Measurements from ENCODE around the gene PARS2. TPM values are rescaled to one million over a fixed set of nuclear protein-coding genes. Genes with fewer than 3 reads are reported as not detected.

PARS2 gene
- total and polyA plus RNA-seq, 2 of the 4 experiments (the other 2 are of a cell fraction) = 3.4 to 6.3 TPM

GRCh38 chr1:54710434-54710833 lies 53.9 kb downstream of the PARS2 start:
- no peak overlapping the region for H2BK15ac ChIP-seq (ENCODE audit: low read depth, low read length)
- no TSS peak for BruUV-seq (replicated peaks)
- TF ChIP-seq RAD21 (IDR thresholded peaks at IDR 0.05; ENCODE audit: low read length) = no peak
- no peak for TF ChIP-seq NFE2L2 (IDR thresholded peaks at IDR 0.05; ENCODE audit: low read depth, low read length)
- no peak for TF ChIP-seq FOS (IDR thresholded peaks at IDR 0.05; ENCODE audit: low read depth, low read length)
- no peak for TF ChIP-seq BHLHE40 (IDR thresholded peaks at IDR 0.05; ENCODE audit: low read depth, low read length)
- TF ChIP-seq MAFK (IDR thresholded peaks at IDR 0.05; ENCODE audit: low read depth, low read length) = no peak
- no peak for TF ChIP-seq USF2 (IDR thresholded peaks at IDR 0.05; ENCODE audit: low read depth, low read length)
- no peak for TF ChIP-seq CHD1 (IDR thresholded peaks at IDR 0.05; ENCODE audit: low read depth, low read length)
- no peak for TF ChIP-seq MAZ (IDR thresholded peaks at IDR 0.05; ENCODE audit: borderline replicate concordance, low read depth, low read length)
- TF ChIP-seq MXI1 (IDR thresholded peaks at IDR 0.05; ENCODE audit: borderline replicate concordance, low read depth, low read length) = no peak
- TF ChIP-seq, protein P1, sequence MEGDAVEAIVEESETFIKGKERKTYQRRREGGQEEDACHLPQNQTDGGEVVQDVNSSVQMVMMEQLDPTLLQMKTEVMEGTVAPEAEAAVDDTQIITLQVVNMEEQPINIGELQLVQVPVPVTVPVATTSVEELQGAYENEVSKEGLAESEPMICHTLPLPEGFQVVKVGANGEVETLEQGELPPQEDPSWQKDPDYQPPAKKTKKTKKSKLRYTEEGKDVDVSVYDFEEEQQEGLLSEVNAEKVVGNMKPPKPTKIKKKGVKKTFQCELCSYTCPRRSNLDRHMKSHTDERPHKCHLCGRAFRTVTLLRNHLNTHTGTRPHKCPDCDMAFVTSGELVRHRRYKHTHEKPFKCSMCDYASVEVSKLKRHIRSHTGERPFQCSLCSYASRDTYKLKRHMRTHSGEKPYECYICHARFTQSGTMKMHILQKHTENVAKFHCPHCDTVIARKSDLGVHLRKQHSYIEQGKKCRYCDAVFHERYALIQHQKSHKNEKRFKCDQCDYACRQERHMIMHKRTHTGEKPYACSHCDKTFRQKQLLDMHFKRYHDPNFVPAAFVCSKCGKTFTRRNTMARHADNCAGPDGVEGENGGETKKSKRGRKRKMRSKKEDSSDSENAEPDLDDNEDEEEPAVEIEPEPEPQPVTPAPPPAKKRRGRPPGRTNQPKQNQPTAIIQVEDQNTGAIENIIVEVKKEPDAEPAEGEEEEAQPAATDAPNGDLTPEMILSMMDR (conservative IDR thresholded peaks at IDR 0.05; ENCODE audit: low read depth, low read length) = no peak
- H2BK5ac ChIP-seq (ENCODE audit: low read depth, low read length, poor library complexity, severe bottlenecking) = no peak overlapping the region
- no peak overlapping the region for H2BK20ac ChIP-seq (ENCODE audit: low read depth, low read length)
- no peak overlapping the region for H4K5ac ChIP-seq (ENCODE audit: low read depth, low read length)
- H3K36me3 ChIP-seq (ENCODE audit: control insufficient read depth, insufficient read depth, low read length) = no peaks in the 10 kb centered on the region
- intact Hi-C loops (cut with micrococcal nuclease) = no loop called here
- no peak overlapping the region for H4K8ac ChIP-seq (ENCODE audit: low read depth in 2 of 2, low read length in 2 of 2)
- no peak overlapping the region for H3K14ac ChIP-seq (replicated peaks; ENCODE audit: low read depth, low read length)
- no peak overlapping the region for H3K23ac ChIP-seq (ENCODE audit: low read depth, low read length)
- H3K9me1 ChIP-seq (ENCODE audit: insufficient read depth, low read length) = 0 out of 2 replicates have a peak, but pooled peaks cover 6% of the 10 kb centered on the region
- H3K4me2 ChIP-seq (ENCODE audit: low read depth, low read length) = no peak overlapping the region
- H2AFZ ChIP-seq (replicated peaks; ENCODE audit: low read length, poor library complexity) = no peak overlapping the region
- H3K27me3 ChIP-seq (ENCODE audit: control insufficient read depth, insufficient read depth, low read length) = peaks cover 29% of the 10 kb centered on the region
- H4K20me1 ChIP-seq (ENCODE audit: insufficient read depth, low read length) = no peaks in the 10 kb centered on the region
- no peak overlapping the region for H3K56ac ChIP-seq (ENCODE audit: extremely low read depth, insufficient read depth, low read length)
- H3K4me1 ChIP-seq (ENCODE audit: control insufficient read depth, insufficient read depth, low read length) = no peaks in the 10 kb centered on the region
- ATAC-seq (ENCODE audit: low read depth) = no peak
- no peak overlapping the region for H2AK9ac ChIP-seq (replicated peaks; ENCODE audit: low read depth, low read length, poor library complexity)
- DNase-seq = no peak
- no peak overlapping the region for H3K4me3 ChIP-seq (ENCODE audit: insufficient read depth, low read depth, low read length)
- no peak overlapping the region for H3K4ac ChIP-seq (ENCODE audit: low read depth, low read length)
- dilution Hi-C loops (cut with HindIII; ENCODE audit: low sequenced_read_pairs, unreplicated experiment) = no loop called here
- ChIA-PET POLR2A (ENCODE audit: unreplicated experiment) (no interaction called here), CTCF (no interaction called here)
- no peaks in the 10 kb centered on the region for H3K9me3 ChIP-seq (ENCODE audit: control insufficient read depth, insufficient read depth, low read length)
- H3K27ac ChIP-seq (ENCODE audit: insufficient read depth, low read length) = no peak overlapping the region
- in situ Hi-C loops (cut with MboI; ENCODE audit: low sequenced_read_pairs) = no loop called here
- no CpG with 5 or more reads among the region's 3 CpGs for WGBS, 2 experiments (ENCODE audit: extremely low coverage in 2 of 2, insufficient read length in 1 of 2)
- no peak overlapping the region for H2AK5ac ChIP-seq (ENCODE audit: low read depth, low read length)
- H2BK120ac ChIP-seq (ENCODE audit: low read depth, low read length) = no peak overlapping the region
- H3K79me1 ChIP-seq (ENCODE audit: low read depth in 1 of 2, low read length in 2 of 2) = no peaks in the 10 kb centered on the region
- no peak overlapping the region for H3K9ac ChIP-seq (ENCODE audit: low read depth, low read length)
- no peak overlapping the region for H4K91ac ChIP-seq (ENCODE audit: insufficient read depth, low read depth, low read length)
- H3K18ac ChIP-seq (ENCODE audit: low read depth, low read length) = no peak overlapping the region
